Ectodermal cell (in vitro differentiated cells): ENCODE data around the gene PAPPA.

Source experiments
- H3K27ac ChIP-seq: 2 replicates; pipeline ENCODE4 v1.7.0; 2013; ENCODE audit warnings: mild to moderate bottlenecking, low read depth, low read length; ENCODE audit not compliant: insufficient read depth, poor library complexity, severe bottlenecking
- H3K27me3 ChIP-seq: 2 replicates; pipeline ENCODE4 v1.7.0; 2013; ENCODE audit warnings: mild to moderate bottlenecking, low read length; ENCODE audit not compliant: insufficient read depth, control insufficient read depth, poor library complexity, severe bottlenecking
- H3K36me3 ChIP-seq: one replicate; pipeline ENCODE4 v1.7.0; 2013; ENCODE audit warnings: low read length; ENCODE audit not compliant: control insufficient read depth, insufficient read depth
- H3K4me1 ChIP-seq: one replicate; pipeline ENCODE4 v1.7.0; 2013; ENCODE audit warnings: low read length; ENCODE audit not compliant: control insufficient read depth, insufficient read depth
- H3K4me3 ChIP-seq: 2 replicates; pipeline ENCODE4 v1.7.0; 2013; ENCODE audit warnings: low read depth, low read length, control low read depth; ENCODE audit not compliant: insufficient read depth
- H3K9me3 ChIP-seq: 2 replicates; pipeline ENCODE4 v1.7.0; 2013; ENCODE audit warnings: mild to moderate bottlenecking, low read length, moderate library complexity; ENCODE audit not compliant: control insufficient read depth
- WGBS, 2 experiments: methylation state at CpG; one replicate each; pipeline ENCODE4 v1.1.7; 2013; ENCODE audit warnings: missing lambda C conversion rate in 2 of 2; 5-methylcytosine and 5-hydroxymethylcytosine counted together

PAPPA gene

DNA sequence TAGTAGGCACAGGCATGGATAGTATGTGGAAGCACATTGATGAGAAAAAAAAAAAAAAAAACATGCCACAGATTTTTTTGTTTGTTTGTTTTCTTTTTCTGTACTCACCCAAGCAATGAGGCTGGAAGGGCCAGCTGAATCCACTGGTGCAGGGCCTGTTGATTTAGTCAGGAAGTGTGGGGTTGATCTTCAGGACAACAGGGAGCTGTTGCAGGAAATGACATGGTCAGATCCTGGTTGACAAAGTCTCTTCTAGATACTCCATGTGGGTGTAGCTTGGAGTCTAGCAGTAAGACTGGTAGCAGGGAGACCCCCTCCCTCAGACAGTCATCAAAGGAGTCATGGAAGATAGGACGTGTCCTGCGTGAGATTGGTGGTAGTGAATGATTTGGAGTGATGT is 191.8 kb downstream of the PAPPA start:
- WGBS, 2 experiments: 95 to 96% methylated on average over 2 of the region's 2 CpGs
- Histone ChIP-seq H3K4me1 (no peaks in the 10 kb centered on the region), H3K27ac (no peak overlapping the region), H3K9me3 (no peaks in the 10 kb centered on the region), H3K4me3 (no peak overlapping the region), H3K27me3 (peaks cover 23% of the 10 kb centered on the region), H3K36me3 (no peaks in the 10 kb centered on the region)

DNA sequence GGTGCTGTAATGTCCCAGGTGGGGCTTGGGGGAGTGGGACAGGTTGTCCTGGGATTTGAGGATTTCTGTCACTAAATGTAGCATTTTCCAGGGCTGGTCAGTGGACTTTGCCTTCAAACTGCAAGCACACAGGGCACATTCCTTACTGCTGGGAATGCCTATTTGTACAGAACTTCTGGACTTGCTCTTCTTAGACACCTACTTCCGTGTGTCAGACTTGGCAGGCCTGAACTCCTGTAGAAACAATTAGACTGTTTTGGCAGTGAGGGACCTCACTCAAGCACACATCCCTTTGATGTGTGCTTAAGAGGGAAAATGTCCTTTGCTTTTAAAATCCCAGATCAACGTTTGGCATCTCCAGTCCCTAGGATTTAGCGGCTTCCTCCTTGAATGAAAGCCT is 192.2 kb downstream of the PAPPA start:
- Histone ChIP-seq H3K36me3 (no peaks in the 10 kb centered on the region), H3K4me1 (no peaks in the 10 kb centered on the region), H3K9me3 (no peaks in the 10 kb centered on the region), H3K4me3 (no peak overlapping the region), H3K27me3 (peaks cover 19% of the 10 kb centered on the region), H3K27ac (no peak overlapping the region)
- 90 to 91% methylated on average over 3 of the region's 3 CpGs for WGBS, 2 experiments

DNA sequence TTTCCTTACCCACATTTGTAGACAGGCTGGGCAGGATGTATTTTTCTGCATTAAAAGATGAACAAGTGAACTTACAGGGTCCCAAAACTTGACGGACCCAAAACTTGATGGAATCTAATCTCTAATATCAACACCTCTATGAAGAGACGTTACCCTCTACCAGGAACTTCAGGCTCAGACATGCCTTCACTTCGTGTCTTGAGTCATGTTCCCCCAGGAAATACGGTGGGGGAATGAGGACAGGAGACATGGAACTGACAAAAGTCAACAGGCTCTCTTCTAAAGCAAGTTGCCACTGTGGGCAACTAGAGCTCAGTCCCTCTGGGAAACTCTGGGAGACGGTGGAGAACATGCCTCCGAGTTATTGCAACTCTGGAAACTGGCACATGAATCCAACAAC is 196.1 kb downstream of the PAPPA start:
- Histone ChIP-seq H3K4me3 (no peak overlapping the region), H3K4me1 (no peaks in the 10 kb centered on the region), H3K9me3 (no peaks in the 10 kb centered on the region), H3K27me3 (no peaks in the 10 kb centered on the region), H3K36me3 (no peaks in the 10 kb centered on the region), H3K27ac (no peak overlapping the region)
- 94 to 95% methylated on average over 6 of the region's 6 CpGs for WGBS, 2 experiments

DNA sequence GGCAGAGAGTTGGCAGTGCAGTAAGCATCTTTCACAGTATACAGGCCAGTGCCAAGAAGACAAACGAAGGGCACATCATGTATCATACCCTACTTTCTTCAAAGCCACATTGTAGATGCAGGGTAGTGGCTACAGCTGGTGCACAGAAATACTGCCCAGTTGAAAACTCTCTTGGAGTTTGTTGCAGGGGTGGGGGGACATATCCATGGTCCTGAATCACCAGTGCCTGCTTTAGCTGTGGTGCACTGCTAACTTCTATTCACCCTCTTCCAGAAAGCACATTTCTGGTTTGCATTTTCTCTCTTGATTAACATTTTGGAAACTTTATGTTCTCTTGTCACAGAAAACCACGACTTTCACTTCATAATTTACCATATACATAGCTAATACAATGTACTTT is 196.6 kb downstream of the PAPPA start:
- no peaks in the 10 kb centered on the region for H3K36me3 ChIP-seq

DNA sequence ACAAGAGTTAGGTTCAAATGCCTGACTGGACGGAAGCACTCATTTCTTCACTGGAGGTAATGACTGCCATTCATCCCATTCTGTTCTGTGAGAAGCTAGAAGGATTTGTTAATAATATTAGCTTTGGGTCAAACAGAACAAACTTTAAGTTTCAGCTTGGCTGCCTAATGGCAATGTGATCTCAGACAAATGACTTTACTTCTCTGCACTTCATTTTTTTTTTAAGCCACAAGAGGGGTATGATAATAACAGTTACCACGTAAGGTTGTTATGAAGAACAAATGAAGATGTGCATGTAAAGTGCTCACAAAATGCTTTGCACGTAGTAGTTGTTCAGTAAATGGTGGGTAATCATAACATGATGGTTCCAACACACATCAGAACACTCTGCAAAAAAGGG is 199.4 kb downstream of the PAPPA start:
- no peaks in the 10 kb centered on the region for H3K9me3 ChIP-seq
- no peak overlapping the region for H3K4me3 ChIP-seq
- H3K27me3 ChIP-seq: no peaks in the 10 kb centered on the region
- H3K27ac ChIP-seq: no peak overlapping the region
- 91 to 94% methylated on average over 3 of the region's 3 CpGs for WGBS, 2 experiments
- H3K36me3 ChIP-seq: no peaks in the 10 kb centered on the region
- H3K4me1 ChIP-seq: no peaks in the 10 kb centered on the region

More for the DNA sequence above, 196.6 kb downstream of the PAPPA start:
- Histone ChIP-seq H3K9me3 (no peaks in the 10 kb centered on the region), H3K27me3 (no peaks in the 10 kb centered on the region), H3K4me1 (no peaks in the 10 kb centered on the region), H3K27ac (no peak overlapping the region), H3K4me3 (no peak overlapping the region)
- 79 to 83% methylated on average over 2 of the region's 2 CpGs for WGBS, 2 experiments

DNA sequence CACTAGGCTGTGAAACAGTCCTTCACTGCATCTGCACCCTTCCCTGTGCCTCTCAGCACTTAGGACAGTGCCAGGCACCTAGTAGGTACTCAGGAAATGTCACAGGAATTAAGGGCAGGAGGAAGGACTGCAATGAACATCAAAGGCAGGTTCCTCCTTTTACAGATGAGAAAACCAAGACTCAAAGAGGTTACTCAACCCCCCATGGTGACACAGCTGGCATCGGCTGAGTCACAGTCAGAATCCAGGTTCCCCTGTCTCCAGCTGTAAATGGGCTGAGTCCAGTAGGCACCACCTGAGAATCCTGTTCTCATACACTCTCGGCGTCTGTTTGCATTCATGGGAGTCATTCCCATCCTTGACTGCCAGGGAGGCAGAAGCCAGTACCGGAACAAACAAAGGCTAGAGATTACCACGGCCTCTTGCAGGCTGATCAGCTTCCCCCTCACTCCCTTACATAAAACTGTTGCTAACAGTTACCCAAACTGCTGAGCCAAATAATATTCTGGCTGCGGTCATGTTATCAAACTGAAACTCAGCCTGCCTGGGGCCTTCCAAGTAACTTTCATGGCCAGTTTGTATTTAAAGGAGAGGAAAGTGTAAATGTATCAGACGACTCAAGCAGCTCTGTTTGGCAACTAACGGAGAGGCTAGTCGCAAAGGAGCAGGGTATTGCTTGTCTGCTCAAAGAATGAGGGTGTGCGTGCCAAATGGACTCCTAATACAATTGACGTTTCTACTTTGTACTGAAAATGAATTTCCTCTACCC is 201.7 kb downstream of the PAPPA start:
- Histone ChIP-seq H3K9me3 (no peaks in the 10 kb centered on the region), H3K36me3 (no peaks in the 10 kb centered on the region), H3K4me3 (no peak overlapping the region), H3K27ac (no peak overlapping the region), H3K4me1 (no peaks in the 10 kb centered on the region), H3K27me3 (no peaks in the 10 kb centered on the region)
- 69 to 75% methylated on average over 11 of the region's 11 CpGs for WGBS, 2 experiments

DNA sequence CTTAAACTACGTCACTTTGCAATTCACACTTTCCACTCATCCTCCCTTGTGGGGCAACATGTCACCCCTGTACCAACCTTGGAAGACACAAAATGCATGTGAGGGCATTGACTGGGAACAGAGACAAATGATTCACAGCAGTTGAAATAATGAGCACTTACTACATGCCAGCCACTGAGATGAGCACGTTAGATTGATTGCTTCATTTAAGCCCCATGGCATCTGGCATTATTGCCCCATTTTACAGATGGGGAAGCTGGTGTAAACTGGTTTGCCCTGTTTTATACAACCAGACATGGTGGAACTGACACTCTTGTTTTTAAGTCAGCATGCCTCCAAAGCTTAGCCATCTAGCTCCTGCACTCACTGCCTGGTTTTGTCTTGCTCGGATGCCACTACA is 204.7 kb downstream of the PAPPA start:
- WGBS, 2 experiments: 92 to 95% methylated on average over 3 of the region's 3 CpGs
- Histone ChIP-seq H3K4me3 (no peak overlapping the region), H3K4me1 (no peaks in the 10 kb centered on the region), H3K36me3 (no peaks in the 10 kb centered on the region), H3K27me3 (no peaks in the 10 kb centered on the region), H3K9me3 (no peaks in the 10 kb centered on the region), H3K27ac (no peak overlapping the region)

DNA sequence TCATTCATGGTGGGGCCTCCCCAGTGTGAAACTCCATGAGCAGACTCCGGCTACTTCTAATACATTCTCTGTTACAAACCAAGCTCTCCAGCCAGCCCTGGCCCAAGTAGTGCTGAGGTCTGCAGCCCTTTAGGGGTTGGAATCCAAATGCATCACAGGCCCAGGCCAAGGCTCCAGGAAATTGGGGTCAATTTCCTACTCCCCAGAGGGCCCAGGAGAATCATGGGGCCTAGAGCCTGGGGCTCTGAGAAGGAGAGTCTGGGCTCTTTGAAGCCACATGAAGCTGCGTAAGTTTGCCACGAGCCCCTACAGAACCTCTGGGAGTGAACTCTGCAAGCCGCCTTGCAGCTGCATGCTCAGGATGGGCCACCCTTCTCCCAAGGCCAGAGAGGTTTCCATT is 206.4 kb downstream of the PAPPA start:
- no peaks in the 10 kb centered on the region for H3K4me1 ChIP-seq
- H3K9me3 ChIP-seq: no peaks in the 10 kb centered on the region
- no peaks in the 10 kb centered on the region for H3K36me3 ChIP-seq
- H3K4me3 ChIP-seq: no peak overlapping the region
- H3K27ac ChIP-seq: no peak overlapping the region
- 69 to 70% methylated on average over 4 of the region's 4 CpGs for WGBS, 2 experiments
- no peaks in the 10 kb centered on the region for H3K27me3 ChIP-seq

DNA sequence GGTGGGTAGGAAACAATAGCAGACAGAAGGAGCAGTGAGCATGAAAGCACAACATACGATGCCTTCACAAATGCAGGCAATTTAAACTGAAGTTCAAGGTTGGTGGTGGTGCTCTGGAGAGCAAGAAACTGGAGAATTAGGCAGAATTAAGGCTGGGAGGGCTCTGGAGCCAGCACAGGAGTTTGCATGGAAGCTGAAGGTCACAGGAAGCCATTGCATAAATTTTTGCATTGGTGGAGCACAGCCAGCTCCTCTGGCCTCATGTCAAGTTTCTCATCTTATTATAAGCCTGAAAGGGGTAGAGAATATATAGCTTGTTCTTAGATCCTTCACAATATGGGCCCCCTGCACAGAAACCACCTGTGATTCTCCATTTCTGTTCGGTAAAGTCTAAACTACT is 207.4 kb downstream of the PAPPA start:
- no peaks in the 10 kb centered on the region for H3K36me3 ChIP-seq
- H3K4me1 ChIP-seq: no peaks in the 10 kb centered on the region
- 94% methylated on average over 2 of the region's 2 CpGs for WGBS, 2 experiments
- no peaks in the 10 kb centered on the region for H3K9me3 ChIP-seq
- H3K27ac ChIP-seq: no peak overlapping the region
- no peak overlapping the region for H3K4me3 ChIP-seq
- H3K27me3 ChIP-seq: no peaks in the 10 kb centered on the region

DNA sequence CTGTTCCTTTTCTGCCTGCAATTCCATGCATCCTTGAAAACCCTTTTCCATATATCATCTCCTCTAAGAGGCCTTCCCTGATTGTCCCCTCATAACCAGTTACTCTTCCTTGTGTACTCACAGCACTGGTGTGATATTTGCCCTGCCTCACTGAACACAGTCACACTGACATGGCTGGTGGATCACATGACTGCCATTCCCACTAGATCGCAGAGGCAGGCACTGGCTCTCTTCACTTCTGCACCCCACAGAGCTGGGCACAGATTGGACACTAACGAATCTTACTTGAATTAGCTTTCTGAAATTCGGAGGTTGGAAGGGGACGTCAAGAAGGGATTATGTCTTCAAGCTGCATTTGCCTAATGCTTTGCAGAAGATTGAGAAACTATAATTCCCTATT is 208.0 kb downstream of the PAPPA start:
- Histone ChIP-seq H3K4me3 (no peak overlapping the region), H3K27ac (no peak overlapping the region), H3K27me3 (no peaks in the 10 kb centered on the region), H3K9me3 (no peaks in the 10 kb centered on the region), H3K36me3 (no peaks in the 10 kb centered on the region), H3K4me1 (no peaks in the 10 kb centered on the region)
- WGBS, 2 experiments: 85 to 91% methylated on average over 4 of the region's 4 CpGs

DNA sequence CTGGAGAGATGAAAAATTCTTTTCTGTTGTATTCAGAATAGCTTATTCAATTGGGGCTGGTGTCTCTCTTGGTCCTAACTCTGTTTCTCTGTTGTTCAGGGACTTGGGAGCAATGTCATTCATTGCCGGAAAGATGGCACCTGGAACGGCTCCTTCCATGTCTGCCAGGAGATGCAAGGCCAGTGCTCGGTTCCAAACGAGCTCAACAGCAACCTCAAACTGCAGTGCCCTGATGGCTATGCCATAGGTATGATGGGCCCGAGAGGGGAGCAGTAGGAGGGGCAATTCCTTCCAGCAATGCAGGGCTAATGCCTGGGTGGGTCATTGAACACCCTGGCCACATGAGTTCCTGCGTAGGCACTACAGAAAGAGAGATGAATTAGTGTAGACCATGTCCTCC is 208.9 kb downstream of the PAPPA start:
- H3K36me3 ChIP-seq: no peaks in the 10 kb centered on the region

More for the DNA sequence above, 208.9 kb downstream of the PAPPA start:
- 92 to 94% methylated on average over 6 of the region's 6 CpGs for WGBS, 2 experiments
- Histone ChIP-seq H3K4me1 (no peaks in the 10 kb centered on the region), H3K4me3 (no peak overlapping the region), H3K9me3 (no peaks in the 10 kb centered on the region), H3K27ac (no peak overlapping the region), H3K27me3 (no peaks in the 10 kb centered on the region)
